ENCODE data around the gene CXCL17. TPM values are rescaled to one million over a fixed set of nuclear protein-coding genes. Genes with fewer than 3 reads are reported as not detected.

Gene CXCL17, protein sequence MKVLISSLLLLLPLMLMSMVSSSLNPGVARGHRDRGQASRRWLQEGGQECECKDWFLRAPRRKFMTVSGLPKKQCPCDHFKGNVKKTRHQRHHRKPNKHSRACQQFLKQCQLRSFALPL
- total RNA-seq (2021; ENCODE audit: unreplicated experiment) (0.32 TPM), Bru-seq, nascent RNA (percentile 5 among the genes with signal in this experiment), BruChase-seq, experiment 1, labeled RNA remaining after a 6-hour chase (percentile 11 among the genes with signal in this experiment), BruChase-seq, experiment 2, labeled RNA remaining after a 2-hour chase (not detected)
- polyA plus RNA-seq (2012) = 0.09 TPM in 1 of 2 replicates, not detected in the other
- long read RNA-seq = 0 reads

- Histone ChIP-seq H3K27ac (ENCODE audit: low read depth, low read length) (no peak within 1 kb of the TSS), H2AFZ (ENCODE audit: low read depth, low read length, poor library complexity, severe bottlenecking) (no peak within 1 kb of the TSS), H3K4me2 (ENCODE audit: low read length) (no peak within 1 kb of the TSS), H3K4me1 (ENCODE audit: control insufficient read depth in 1 of 2, insufficient read depth in 2 of 2, low read length in 2 of 2) (peaks cover 0 to 10% of the 10 kb centered on the region in 2 experiments; a peak in 2 of 4 replicates), H3K36me3 (ENCODE audit: control insufficient read depth in 1 of 2, insufficient read depth in 2 of 2, low read length in 2 of 2) (no peaks in the 10 kb centered on the region), H3K9me3 (ENCODE audit: control insufficient read depth in 1 of 2, insufficient read depth in 1 of 2, low read depth in 1 of 2, low read length in 2 of 2) (no peaks in the 10 kb centered on the region), H3K27me3 (ENCODE audit: insufficient read depth, low read length) (no peaks in the 10 kb centered on the region), H3K9me2 (ENCODE audit: insufficient read depth) (no peaks in the 10 kb centered on the region), H3K9ac (ENCODE audit: low read length) (no peak within 1 kb of the TSS), H3K79me2 (ENCODE audit: insufficient read depth, low read length) (no peaks in the 10 kb centered on the region), H4K20me1 (ENCODE audit: insufficient read depth) (no peaks in the 10 kb centered on the region), H3K4me3 (replicated peaks in 1 of 2; ENCODE audit: low read depth in 1 of 2, low read length in 2 of 2) (no peak within 1 kb of the TSS)
- POLR2A ChIA-PET = no interaction called here
- CTCF ChIA-PET = interaction anchor here (1.1 kb wide), 1 partner anchor 17 kb away, joined by 3 read pairs; no protein-coding TSS in a partner anchor
- ATAC-seq (no peak), DNase-seq (ENCODE audit: low read depth, low spot score) (no peak)
- RAD21 ChIA-PET (ENCODE audit: low non-redundant PET in 1 of 2, low total read pairs in 2 of 2, uncharacterized antibody in 2 of 2, unreplicated experiment in 2 of 2) = no interaction called here
- TF ChIP-seq SIN3A (IDR thresholded peaks at IDR 0.05; ENCODE audit: low read depth) = no peak
- no peak for TF ChIP-seq ZFX (IDR thresholded peaks at IDR 0.05)
- TF ChIP-seq JUND (IDR thresholded peaks at IDR 0.05) = no peak
- TF ChIP-seq TCF7L2 (IDR thresholded peaks at IDR 0.05; ENCODE audit: borderline replicate concordance, extremely low read depth, insufficient read depth, insufficient read length) = no peak
- TF ChIP-seq ZBTB33 (IDR thresholded peaks at IDR 0.05; ENCODE audit: extremely low read depth, insufficient replicate concordance, low read length) = no peak
- intact Hi-C loops (cut with micrococcal nuclease) = no loop called here
- BruUV-seq (replicated peaks) = no TSS peak
Observed at GRCh38 chr19:42442833-42443232, at the start of gene CXCL17. Gene CXCL17, minus strand, starts transcription at chr19:42442946. Its CDS starts 114 bp downstream, at chr19:42442832.

All from HCT116 (cell line).